ENCODE measurements around the gene CRTC1. TPM values are rescaled to one million over a fixed set of nuclear protein-coding genes. Genes with fewer than 3 reads are reported as not detected.

CRTC1 gene
- total RNA-seq, 4 donors from 2014 or later = 2.4 to 17.5 (median 6.7) TPM

GRCh38 chr19:18782559-18783225, 99.2 kb downstream of the CRTC1 start:
- Histone ChIP-seq H3K27me3 (peaks cover 7 to 11% of the 10 kb centered on the region in 2 donors), H3K36me3 (no peaks in the 10 kb centered on the region), H3K4me3 (no peak overlapping the region), H3K27ac (no peak overlapping the region), H3K9me3 (no peaks in the 10 kb centered on the region), H3K4me1 (peaks cover 0 to 5% of the 10 kb centered on the region in 2 donors)
- DNase-seq = no peak
- intact Hi-C loops (cut with DNase I; ENCODE audit: low total_unique reads) = no loop called here
- no peak for TF ChIP-seq POLR2A (IDR thresholded peaks at IDR 0.05)
- TF ChIP-seq, protein P1, sequence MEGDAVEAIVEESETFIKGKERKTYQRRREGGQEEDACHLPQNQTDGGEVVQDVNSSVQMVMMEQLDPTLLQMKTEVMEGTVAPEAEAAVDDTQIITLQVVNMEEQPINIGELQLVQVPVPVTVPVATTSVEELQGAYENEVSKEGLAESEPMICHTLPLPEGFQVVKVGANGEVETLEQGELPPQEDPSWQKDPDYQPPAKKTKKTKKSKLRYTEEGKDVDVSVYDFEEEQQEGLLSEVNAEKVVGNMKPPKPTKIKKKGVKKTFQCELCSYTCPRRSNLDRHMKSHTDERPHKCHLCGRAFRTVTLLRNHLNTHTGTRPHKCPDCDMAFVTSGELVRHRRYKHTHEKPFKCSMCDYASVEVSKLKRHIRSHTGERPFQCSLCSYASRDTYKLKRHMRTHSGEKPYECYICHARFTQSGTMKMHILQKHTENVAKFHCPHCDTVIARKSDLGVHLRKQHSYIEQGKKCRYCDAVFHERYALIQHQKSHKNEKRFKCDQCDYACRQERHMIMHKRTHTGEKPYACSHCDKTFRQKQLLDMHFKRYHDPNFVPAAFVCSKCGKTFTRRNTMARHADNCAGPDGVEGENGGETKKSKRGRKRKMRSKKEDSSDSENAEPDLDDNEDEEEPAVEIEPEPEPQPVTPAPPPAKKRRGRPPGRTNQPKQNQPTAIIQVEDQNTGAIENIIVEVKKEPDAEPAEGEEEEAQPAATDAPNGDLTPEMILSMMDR (IDR thresholded peaks at IDR 0.05) = no peak

DNA sequence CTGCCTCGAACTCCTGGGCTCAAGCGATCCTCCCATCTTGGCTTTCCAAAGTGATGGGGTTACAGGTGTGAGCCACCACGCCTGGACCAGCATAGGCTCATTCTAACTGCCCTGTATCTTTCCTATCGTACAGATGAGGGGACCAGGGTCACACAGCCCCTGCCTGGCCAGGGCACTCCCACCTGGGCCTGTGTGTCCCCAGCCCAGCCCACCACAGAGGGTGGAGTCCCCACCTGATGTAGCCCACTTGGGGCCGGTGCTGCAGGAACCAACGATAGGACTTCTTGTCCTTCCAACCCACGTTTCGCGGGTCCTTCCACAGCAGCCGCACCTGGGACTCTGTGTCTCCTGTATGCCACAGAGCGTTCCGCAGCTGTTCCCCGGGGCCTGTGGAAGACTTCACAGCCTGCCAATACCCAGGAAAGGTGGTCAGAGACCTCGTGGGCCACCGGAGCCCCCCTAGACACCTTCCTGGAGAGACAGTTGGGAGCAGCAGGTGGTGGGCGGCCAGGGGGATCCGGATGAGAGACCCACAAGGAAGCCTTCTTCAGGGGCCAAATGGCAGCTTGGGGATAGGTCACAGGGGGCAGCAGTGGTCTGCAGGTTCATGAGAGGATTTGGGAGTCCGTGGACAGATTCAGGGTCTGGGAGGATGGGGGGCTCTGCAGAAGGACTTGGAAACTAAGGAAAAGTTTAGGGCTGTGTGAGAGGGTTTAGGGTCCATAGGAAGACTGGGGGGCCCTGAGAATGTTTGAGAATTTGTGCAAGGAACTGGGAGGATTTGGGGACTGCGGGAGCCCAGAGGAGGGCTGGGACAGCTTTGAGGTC, 100.7 kb downstream of the CRTC1 start:
- TF ChIP-seq, protein P1 (IDR thresholded peaks at IDR 0.05) = no peak
- no peak for TF ChIP-seq POLR2A (IDR thresholded peaks at IDR 0.05)
- no peak overlapping the region for H3K4me3 ChIP-seq

DNA sequence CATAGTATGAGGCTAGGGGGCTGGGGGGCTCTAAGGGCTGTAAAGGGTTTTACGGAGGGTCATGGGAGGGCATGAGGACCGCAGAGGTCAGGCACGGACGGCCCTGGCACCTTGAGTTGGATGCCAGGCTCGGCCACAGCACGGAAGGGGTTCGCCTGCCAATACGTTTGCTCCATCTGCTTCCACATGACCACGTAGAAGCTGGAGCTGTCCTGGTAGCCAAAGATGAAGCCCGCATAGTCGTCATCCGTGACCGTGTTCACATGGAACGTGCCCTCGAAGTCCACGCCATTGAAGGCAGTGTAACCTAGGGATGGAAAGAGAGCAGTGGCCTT, 101.3 kb downstream of the CRTC1 start:
- Histone ChIP-seq H3K4me3 (no peak overlapping the region), H3K27ac (no peak overlapping the region), H3K9me3 (no peaks in the 10 kb centered on the region), H3K4me1 (peaks cover 0 to 6% of the 10 kb centered on the region in 2 donors), H3K36me3 (no peaks in the 10 kb centered on the region), H3K27me3 (peaks cover 25 to 27% of the 10 kb centered on the region in 2 donors)
- TF ChIP-seq, protein P1 (IDR thresholded peaks at IDR 0.05) = no peak
- no peak for TF ChIP-seq POLR2A (IDR thresholded peaks at IDR 0.05)
- no peak for DNase-seq
- intact Hi-C loops (cut with DNase I; ENCODE audit: low total_unique reads) = no loop called here

More for the DNA sequence above, 100.7 kb downstream of the CRTC1 start:
- H3K4me1 ChIP-seq = peaks cover 0 to 5% of the 10 kb centered on the region in 2 donors
- peaks cover 19 to 21% of the 10 kb centered on the region in 2 donors for H3K27me3 ChIP-seq
- intact Hi-C loops (cut with DNase I; ENCODE audit: low total_unique reads) = no loop called here
- H3K9me3 ChIP-seq = no peaks in the 10 kb centered on the region
- H3K36me3 ChIP-seq = no peaks in the 10 kb centered on the region
- DNase-seq = no peak
- H3K27ac ChIP-seq = no peak overlapping the region

- TF ChIP-seq, protein P1 (IDR thresholded peaks at IDR 0.05) = no peak
- TF ChIP-seq POLR2A (IDR thresholded peaks at IDR 0.05) = no peak
- DNase-seq = peak; percentile 76 to 81
Measured at GRCh38 chr19:18785179-18786124, 102.0 kb downstream of the CRTC1 start.

More at GRCh38 chr19:18785179-18786124, 102.0 kb downstream of the CRTC1 start:
- Histone ChIP-seq H3K36me3 (no peaks in the 10 kb centered on the region), H3K9me3 (no peaks in the 10 kb centered on the region), H3K27ac (no peak overlapping the region), H3K27me3 (peaks cover 31 to 33% of the 10 kb centered on the region in 2 donors), H3K4me1 (peaks cover 0 to 11% of the 10 kb centered on the region in 2 donors), H3K4me3 (no peak overlapping the region)
- intact Hi-C loops (cut with DNase I; ENCODE audit: low total_unique reads) = no loop called here

Measured in uterus (tissue), 4 donors.